Stimulated activated CD8-positive, alpha-beta memory T cell treated with anti-CD3 and anti-CD28 coated beads, Interleukin-2, amount 100 ng/mL, for 1 hour (primary cell): ENCODE measurements around the gene MAMSTR.
"Not testable (repeated sequence)": the region's sequence is repeated elsewhere in the genome, so short reads cannot be mapped to it uniquely, and the experiment has no call there.

ENCODE experiments used
- DNase-seq, 2 donors: peaks; one replicate each; pipeline ENCODE4 v3.0.0-alpha.2; 2020; ENCODE audit warnings: low read depth in 2 of 2

MAMSTR gene

GRCh38 chr19:48719263-48720171 lies at the start of gene MAMSTR:
MAMSTR (minus strand) TSS chr19:48719725; CDS start chr19:48719031, 694 bp downstream.
- DNase-seq = no peak

- DNase-seq = no peak
Measured at GRCh38 chr19:48768994-48769713, 49.6 kb upstream of the MAMSTR start.

GRCh38 chr19:48768171-48768753 lies 48.7 kb upstream of the MAMSTR start:
- DNase-seq = not testable (repeated sequence)

GRCh38 chr19:48765816-48766215 lies 46.3 kb upstream of the MAMSTR start:
- DNase-seq = not testable (repeated sequence)

- DNase-seq = no peak
Measured at GRCh38 chr19:48760504-48761205, 41.1 kb upstream of the MAMSTR start.

GRCh38 chr19:48757741-48758144 lies 38.2 kb upstream of the MAMSTR start:
- no peak for DNase-seq

- DNase-seq = no peak
Measured at GRCh38 chr19:48757089-48757675, 37.7 kb upstream of the MAMSTR start.

- DNase-seq = no peak
Measured at GRCh38 chr19:48756686-48757085, 37.2 kb upstream of the MAMSTR start.

- no peak for DNase-seq
Measured at GRCh38 chr19:48756212-48756611, 36.7 kb upstream of the MAMSTR start.

- no peak for DNase-seq
Measured at GRCh38 chr19:48755787-48756186, 36.3 kb upstream of the MAMSTR start.

- DNase-seq = no peak
Measured at GRCh38 chr19:48755084-48755641, 35.6 kb upstream of the MAMSTR start, which contains the start of gene FGF21. FGF21 (plus strand) TSS chr19:48755524; CDS start chr19:48756237, 713 bp downstream.

GRCh38 chr19:48752496-48753365 lies 33.2 kb upstream of the MAMSTR start, which contains the start of gene FUT1:
FUT1 (minus strand) TSS chr19:48752641; CDS start chr19:48751281, 1,360 bp downstream.
- DNase-seq = no peak

- DNase-seq = no peak
Measured at GRCh38 chr19:48751845-48752495, 32.4 kb upstream of the MAMSTR start.

GRCh38 chr19:48750771-48751504 lies 31.4 kb upstream of the MAMSTR start:
- no peak for DNase-seq

- no peak for DNase-seq
Measured at GRCh38 chr19:48750351-48750750, 30.8 kb upstream of the MAMSTR start.

GRCh38 chr19:48749571-48750198 lies 30.2 kb upstream of the MAMSTR start:
- DNase-seq = no peak

- no peak for DNase-seq
Measured at GRCh38 chr19:48746738-48747575, 27.4 kb upstream of the MAMSTR start, which contains the start of gene IZUMO1. IZUMO1 (minus strand) TSS chr19:48746909; CDS start chr19:48745859, 1,050 bp downstream.
